ENCODE measurements around the gene SLC24A4.

SLC24A4 gene

DNA sequence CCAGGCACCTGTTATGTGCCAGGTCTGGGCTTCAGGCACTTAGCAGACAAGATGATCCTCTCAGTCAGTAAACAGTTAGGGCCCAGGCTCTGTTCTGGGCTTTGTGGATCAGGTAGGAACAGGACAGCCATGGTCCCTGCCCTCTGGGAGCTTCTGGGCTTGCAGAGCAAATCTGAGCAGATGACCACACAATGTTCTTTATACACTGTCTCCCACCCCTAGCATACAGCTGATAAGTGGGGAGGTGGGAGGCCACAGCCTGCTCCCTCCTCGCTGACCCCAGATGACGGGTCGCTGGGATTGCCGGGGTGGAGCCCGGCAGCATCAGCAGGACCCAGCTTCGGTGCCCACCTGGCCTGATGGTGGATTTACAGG lies 137.6 kb downstream of the SLC24A4 start:
- DNase-seq: no peak

- no peak for DNase-seq
These were observed 138.1 kb downstream of the SLC24A4 start for GRCh38 chr14:92460916-92461579.

DNA sequence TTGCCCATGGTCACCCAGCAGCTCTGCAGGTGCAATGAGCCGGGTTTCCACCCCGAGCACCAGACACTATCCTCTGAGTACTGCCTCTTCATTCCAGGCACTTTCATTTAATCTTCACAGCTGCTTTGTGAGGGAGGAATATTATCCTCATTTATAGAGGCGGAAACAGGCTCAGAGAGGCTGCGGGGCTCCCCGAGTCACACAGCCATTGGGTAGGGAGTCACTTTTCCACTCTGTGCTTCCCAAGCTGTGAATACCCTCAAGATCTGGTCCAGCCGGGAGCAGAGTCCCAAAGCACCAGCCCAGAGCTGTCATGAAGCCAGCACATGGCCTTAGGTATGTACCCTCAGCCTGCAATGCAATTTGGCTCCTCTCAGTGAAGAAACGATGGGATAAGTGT lies 138.9 kb downstream of the SLC24A4 start:
- no peak for DNase-seq

- no peak for DNase-seq
These were observed 139.6 kb downstream of the SLC24A4 start for GRCh38 chr14:92462568-92462967.

- DNase-seq: no peak
These were observed 140.2 kb downstream of the SLC24A4 start for GRCh38 chr14:92463141-92463540.

GRCh38 chr14:92464156-92464555 lies 141.2 kb downstream of the SLC24A4 start:
- DNase-seq: no peak

DNA sequence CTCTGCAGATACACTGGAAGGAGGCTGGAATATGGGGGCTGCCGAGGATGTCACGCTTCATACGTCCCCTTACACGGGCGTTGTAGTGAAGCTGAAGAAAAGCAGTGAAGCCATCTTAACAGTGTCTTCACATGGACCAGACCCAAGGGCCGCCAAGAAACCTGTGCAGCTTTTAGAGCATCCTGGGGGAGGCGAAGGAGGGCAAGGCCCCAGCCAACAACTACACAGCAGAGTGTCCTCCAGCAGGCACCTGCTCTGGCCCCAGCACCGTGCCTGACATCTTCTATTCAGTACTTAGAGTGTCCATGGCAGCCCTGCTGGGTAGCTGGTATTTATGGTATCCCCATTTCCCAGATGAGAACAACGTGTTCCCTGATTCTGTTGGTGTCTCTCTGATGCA lies 141.8 kb downstream of the SLC24A4 start:
- DNase-seq: no peak

DNA sequence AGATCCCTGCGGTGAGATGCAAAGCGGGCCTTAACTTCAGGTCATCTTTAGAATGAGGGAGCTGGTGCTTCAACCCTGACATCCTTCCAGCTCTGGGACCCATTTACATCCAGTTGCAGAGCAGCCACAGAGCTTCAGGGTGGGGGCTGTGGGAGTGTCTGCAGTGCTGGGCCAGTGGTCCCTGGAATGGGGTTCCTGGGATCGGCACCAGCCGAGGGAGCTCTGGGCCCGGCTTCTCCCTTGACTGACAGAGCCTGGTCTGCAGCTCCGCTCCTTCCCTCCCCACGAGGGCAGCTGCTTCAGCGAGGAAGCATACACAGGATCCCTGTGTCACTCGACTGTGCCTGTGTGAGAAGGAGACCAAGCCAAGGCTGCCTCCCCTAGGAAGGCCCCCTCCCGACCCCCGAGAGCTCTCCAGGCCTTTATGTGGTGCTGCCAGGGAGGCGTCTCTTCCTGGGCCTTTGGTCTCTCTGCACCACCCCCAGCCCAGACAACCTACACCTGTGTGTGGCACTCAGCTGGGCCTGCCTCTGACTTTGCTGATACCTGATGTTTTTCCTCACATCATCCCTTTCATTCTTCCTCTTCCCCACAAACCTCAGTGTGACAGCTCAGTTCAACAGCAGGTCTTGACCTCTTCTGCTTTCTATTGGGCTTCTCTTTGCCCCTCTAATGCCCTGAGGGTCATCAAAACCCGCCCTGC lies 142.5 kb downstream of the SLC24A4 start:
- no peak for DNase-seq

DNA sequence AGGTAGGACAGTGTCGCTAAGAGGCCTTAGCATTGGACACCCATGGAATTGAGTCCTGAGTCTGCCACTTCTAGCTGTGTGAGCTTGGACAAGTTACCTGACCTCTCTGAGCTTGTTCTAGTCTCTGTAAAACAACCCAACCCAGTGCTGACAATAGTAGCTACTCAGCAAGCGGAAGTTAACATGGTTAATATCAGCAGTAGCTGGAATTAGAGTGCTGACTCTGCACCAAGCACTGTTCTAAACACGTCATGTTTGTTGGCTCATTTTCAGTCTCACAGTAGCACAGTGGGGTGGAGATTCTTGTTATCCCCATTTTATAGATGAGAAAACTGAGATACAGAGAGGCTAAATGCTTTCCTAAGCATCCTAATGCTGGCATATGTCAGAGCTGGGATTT lies 143.1 kb downstream of the SLC24A4 start:
- DNase-seq: no peak

- no peak for DNase-seq
These were observed 146.6 kb downstream of the SLC24A4 start for GRCh38 chr14:92469515-92469914.

DNA sequence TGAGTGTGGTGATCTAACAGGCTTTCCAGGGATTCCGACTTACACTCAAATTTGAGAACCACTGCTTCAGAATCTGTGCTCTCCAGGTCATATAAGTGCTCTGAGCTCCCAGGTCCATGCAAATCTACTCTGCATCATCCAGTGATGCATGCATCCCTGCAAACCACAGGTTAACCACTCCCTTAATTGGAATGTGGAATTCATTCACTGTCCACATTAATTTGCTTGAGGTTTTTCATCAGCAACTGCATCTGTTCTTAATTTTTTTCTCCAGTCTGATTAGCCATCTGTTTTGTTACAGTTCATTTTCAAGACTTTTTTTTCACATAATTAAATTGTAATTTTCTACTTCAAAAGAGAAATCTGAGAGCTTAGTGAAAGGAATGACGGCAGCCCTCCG lies 147.2 kb downstream of the SLC24A4 start:
- no peak for DNase-seq

DNA sequence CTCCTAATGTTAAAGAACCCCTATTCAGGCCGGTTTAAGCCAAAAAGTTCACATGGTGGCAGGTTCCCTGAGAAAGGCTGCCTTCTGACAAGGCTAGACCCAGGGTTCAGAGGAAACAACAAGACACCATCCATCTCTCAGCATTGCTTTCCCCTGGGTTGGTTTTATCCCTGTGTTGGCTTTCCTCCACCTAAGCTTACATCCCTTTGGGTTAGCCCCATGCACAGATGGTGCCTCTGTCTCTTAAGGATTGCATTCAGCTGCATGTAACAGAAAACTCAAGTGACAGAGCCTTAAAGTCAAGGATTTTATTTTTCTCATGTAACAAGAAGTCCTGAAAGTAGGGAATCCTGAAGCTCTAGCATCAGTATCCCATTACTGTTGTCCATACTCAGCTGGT lies 147.8 kb downstream of the SLC24A4 start:
- no peak for DNase-seq

- DNase-seq: peak; percentile 45
These were observed 149.0 kb downstream of the SLC24A4 start for GRCh38 chr14:92471919-92472318.

- no peak for DNase-seq
These were observed 149.9 kb downstream of the SLC24A4 start for GRCh38 chr14:92472860-92473259.

GRCh38 chr14:92473261-92473968 lies 150.4 kb downstream of the SLC24A4 start:
- no peak for DNase-seq

DNA sequence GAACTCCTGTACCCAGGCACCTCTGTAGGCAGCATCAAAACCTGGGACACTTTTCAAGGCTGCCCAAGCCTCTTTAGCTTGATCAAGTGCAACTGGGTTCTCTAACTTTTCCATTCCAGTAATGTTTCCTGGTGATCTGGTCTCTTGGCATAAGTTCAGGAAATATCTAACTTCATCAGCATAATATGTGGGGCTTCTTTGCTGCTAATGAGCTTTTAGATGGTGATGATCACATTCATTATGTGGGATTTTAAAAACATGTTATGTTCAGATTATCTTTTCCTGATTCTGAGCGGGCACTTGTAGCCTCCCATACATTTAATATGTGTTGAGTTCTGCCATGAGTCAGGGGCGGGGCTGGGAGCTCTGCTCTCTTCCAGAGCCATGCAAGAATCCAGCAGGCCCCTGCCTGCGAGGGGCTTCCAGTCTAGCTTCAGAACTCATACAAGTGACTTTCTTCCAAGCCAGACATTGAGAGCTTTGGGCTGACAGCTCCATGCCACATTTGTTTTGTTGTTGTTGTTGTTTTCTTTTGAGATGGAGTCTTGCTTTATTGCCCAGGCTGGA lies 151.1 kb downstream of the SLC24A4 start:
- no peak for DNase-seq

DNA sequence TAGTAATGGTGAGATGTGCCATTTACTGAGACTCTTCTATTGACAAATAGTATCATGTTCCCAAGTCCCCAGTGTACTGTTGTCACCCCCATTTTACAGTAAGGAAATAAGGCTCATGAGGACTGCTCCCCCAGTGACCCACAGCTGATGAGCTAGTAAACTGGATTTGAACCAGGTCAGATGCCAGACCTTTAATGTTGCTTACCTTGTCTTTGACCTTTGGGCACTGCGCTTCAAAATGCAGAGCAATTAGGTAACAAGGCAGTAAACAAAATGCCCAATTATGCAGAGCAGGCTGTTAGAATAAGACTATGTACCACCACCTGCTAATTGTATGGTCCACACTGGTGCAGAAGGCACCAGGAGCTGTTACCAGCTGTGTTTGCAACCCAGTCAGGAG lies 152.1 kb downstream of the SLC24A4 start:
- no peak for DNase-seq

GRCh38 chr14:92475451-92476187 lies 152.7 kb downstream of the SLC24A4 start:
- no peak for DNase-seq

GRCh38 chr14:92480856-92481255 lies 157.9 kb downstream of the SLC24A4 start:
- DNase-seq: no peak

DNA sequence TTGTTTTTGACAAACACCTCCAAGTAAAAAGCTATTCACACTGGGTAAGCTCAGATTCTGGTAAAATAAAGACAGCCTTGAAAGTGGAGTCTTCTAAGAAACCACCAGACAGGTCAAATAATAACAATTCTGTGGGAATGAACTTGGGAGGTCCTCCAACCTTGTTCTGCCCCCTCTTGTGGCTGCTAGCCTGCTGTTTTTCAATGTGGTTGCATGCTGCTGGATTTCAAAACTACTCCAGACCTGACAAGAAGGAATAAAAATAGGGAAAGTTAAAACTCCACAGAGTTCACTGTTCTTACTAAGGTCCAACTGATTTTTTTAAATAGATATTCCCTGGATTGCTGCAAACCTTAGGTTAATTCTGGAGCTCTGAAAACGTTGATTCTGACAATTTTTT lies 158.4 kb downstream of the SLC24A4 start:
- DNase-seq: no peak

DNA sequence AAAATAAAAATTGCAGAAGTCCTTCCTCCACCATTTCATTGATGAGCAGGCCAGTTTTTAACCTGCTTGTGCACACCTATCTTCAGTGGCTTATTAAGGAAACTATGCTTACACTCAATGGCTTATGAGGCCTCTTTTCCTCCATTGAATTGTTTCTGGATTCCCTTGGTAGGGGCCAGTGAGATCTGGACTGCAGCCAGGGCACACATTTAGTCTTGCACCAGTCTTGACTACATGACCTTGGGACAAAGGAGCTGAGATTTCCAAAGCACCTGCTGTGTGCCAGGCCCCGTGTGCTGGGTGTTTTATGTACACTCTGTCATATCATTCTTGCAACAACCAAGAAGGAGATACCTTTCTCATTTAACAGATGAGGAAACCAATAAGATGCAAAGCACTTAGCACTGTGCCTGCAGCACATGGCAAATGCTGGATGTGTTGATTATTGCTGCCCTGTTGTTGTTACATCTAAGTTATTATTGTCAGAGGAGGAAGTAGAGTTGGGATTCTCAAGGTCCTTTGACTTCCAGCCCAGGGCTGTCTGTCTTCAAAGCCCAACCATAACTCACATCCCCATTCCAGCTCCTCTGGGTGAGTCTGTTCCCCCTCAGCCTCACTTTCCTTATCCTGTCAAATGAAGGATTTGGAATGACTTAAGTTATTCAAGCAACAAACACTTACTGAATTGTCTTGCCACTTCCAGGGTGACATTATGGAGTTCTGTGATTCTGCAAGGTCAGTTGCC lies 159.0 kb downstream of the SLC24A4 start:
- no peak for DNase-seq

- no peak for DNase-seq
These were observed 159.8 kb downstream of the SLC24A4 start for GRCh38 chr14:92482621-92483319.
